ENCODE results near the gene RAD51AP2.

RAD51AP2 gene

GRCh38 chr2:17538844-17539554 lies 20.8 kb upstream of the RAD51AP2 start:
- DNase-seq, result no peak
- H3K9me3 ChIP-seq (ENCODE audit: control insufficient read depth, low read length), result no peaks in the 10 kb centered on the region
- H3K4me1 ChIP-seq (ENCODE audit: control insufficient read depth, insufficient read depth, low read length, poor library complexity, severe bottlenecking), result no peaks in the 10 kb centered on the region
- H3K27ac ChIP-seq (ENCODE audit: insufficient read depth, low read length, poor library complexity, severe bottlenecking), result no peak overlapping the region
- H3K36me3 ChIP-seq (ENCODE audit: control insufficient read depth, insufficient read depth, low read length), result no peaks in the 10 kb centered on the region
- peaks cover 6% of the 10 kb centered on the region for H3K27me3 ChIP-seq (replicated peaks; ENCODE audit: control insufficient read depth, insufficient read depth, low read length, poor library complexity, severe bottlenecking)
- H3K4me3 ChIP-seq (ENCODE audit: insufficient read depth, low read depth, low read length, poor library complexity, severe bottlenecking), result no peak overlapping the region

GRCh38 chr2:17538022-17538843 lies 20.0 kb upstream of the RAD51AP2 start:
- Histone ChIP-seq H3K4me3 (ENCODE audit: insufficient read depth, low read depth, low read length, poor library complexity, severe bottlenecking) (no peak overlapping the region), H3K27me3 (replicated peaks; ENCODE audit: control insufficient read depth, insufficient read depth, low read length, poor library complexity, severe bottlenecking) (peaks cover 6% of the 10 kb centered on the region), H3K4me1 (ENCODE audit: control insufficient read depth, insufficient read depth, low read length, poor library complexity, severe bottlenecking) (no peaks in the 10 kb centered on the region), H3K36me3 (ENCODE audit: control insufficient read depth, insufficient read depth, low read length) (no peaks in the 10 kb centered on the region), H3K27ac (ENCODE audit: insufficient read depth, low read length, poor library complexity, severe bottlenecking) (no peak overlapping the region), H3K9me3 (ENCODE audit: control insufficient read depth, low read length) (no peaks in the 10 kb centered on the region)
- DNase-seq, result no peak

GRCh38 chr2:17536416-17536815 lies 18.2 kb upstream of the RAD51AP2 start:
- Histone ChIP-seq H3K27me3 (replicated peaks; ENCODE audit: control insufficient read depth, insufficient read depth, low read length, poor library complexity, severe bottlenecking) (peaks cover 6% of the 10 kb centered on the region), H3K36me3 (ENCODE audit: control insufficient read depth, insufficient read depth, low read length) (no peaks in the 10 kb centered on the region), H3K27ac (ENCODE audit: insufficient read depth, low read length, poor library complexity, severe bottlenecking) (no peak overlapping the region)

GRCh38 chr2:17533546-17533945 lies 15.3 kb upstream of the RAD51AP2 start:
- Histone ChIP-seq H3K4me1 (ENCODE audit: control insufficient read depth, insufficient read depth, low read length, poor library complexity, severe bottlenecking) (no peaks in the 10 kb centered on the region), H3K27ac (ENCODE audit: insufficient read depth, low read length, poor library complexity, severe bottlenecking) (no peak overlapping the region)

More at GRCh38 chr2:17536416-17536815, 18.2 kb upstream of the RAD51AP2 start:
- Histone ChIP-seq H3K9me3 (ENCODE audit: control insufficient read depth, low read length) (no peaks in the 10 kb centered on the region), H3K4me1 (ENCODE audit: control insufficient read depth, insufficient read depth, low read length, poor library complexity, severe bottlenecking) (no peaks in the 10 kb centered on the region), H3K4me3 (ENCODE audit: insufficient read depth, low read depth, low read length, poor library complexity, severe bottlenecking) (no peak overlapping the region)
- no peak for DNase-seq

GRCh38 chr2:17529771-17530170 lies 11.5 kb upstream of the RAD51AP2 start:
- H3K9me3 ChIP-seq (ENCODE audit: control insufficient read depth, low read length), result no peaks in the 10 kb centered on the region
- no peak overlapping the region for H3K27ac ChIP-seq (ENCODE audit: insufficient read depth, low read length, poor library complexity, severe bottlenecking)
- no peaks in the 10 kb centered on the region for H3K36me3 ChIP-seq (ENCODE audit: control insufficient read depth, insufficient read depth, low read length)
- no peak for DNase-seq
- H3K4me1 ChIP-seq (ENCODE audit: control insufficient read depth, insufficient read depth, low read length, poor library complexity, severe bottlenecking), result no peaks in the 10 kb centered on the region
- H3K27me3 ChIP-seq (replicated peaks; ENCODE audit: control insufficient read depth, insufficient read depth, low read length, poor library complexity, severe bottlenecking), result no peaks in the 10 kb centered on the region
- H3K4me3 ChIP-seq (ENCODE audit: insufficient read depth, low read depth, low read length, poor library complexity, severe bottlenecking), result no peak overlapping the region

More at GRCh38 chr2:17533546-17533945, 15.3 kb upstream of the RAD51AP2 start:
- DNase-seq, result no peak
- Histone ChIP-seq H3K9me3 (ENCODE audit: control insufficient read depth, low read length) (no peaks in the 10 kb centered on the region), H3K4me3 (ENCODE audit: insufficient read depth, low read depth, low read length, poor library complexity, severe bottlenecking) (no peak overlapping the region), H3K27me3 (replicated peaks; ENCODE audit: control insufficient read depth, insufficient read depth, low read length, poor library complexity, severe bottlenecking) (no peaks in the 10 kb centered on the region), H3K36me3 (ENCODE audit: control insufficient read depth, insufficient read depth, low read length) (no peaks in the 10 kb centered on the region)

GRCh38 chr2:17522303-17522702 lies 4.1 kb upstream of the RAD51AP2 start:
- Histone ChIP-seq H3K27ac (ENCODE audit: insufficient read depth, low read length, poor library complexity, severe bottlenecking) (no peak overlapping the region), H3K4me3 (ENCODE audit: insufficient read depth, low read depth, low read length, poor library complexity, severe bottlenecking) (no peak overlapping the region), H3K4me1 (ENCODE audit: control insufficient read depth, insufficient read depth, low read length, poor library complexity, severe bottlenecking) (no peaks in the 10 kb centered on the region), H3K9me3 (ENCODE audit: control insufficient read depth, low read length) (no peaks in the 10 kb centered on the region), H3K36me3 (ENCODE audit: control insufficient read depth, insufficient read depth, low read length) (no peaks in the 10 kb centered on the region), H3K27me3 (replicated peaks; ENCODE audit: control insufficient read depth, insufficient read depth, low read length, poor library complexity, severe bottlenecking) (no peaks in the 10 kb centered on the region)
- DNase-seq, result no peak

GRCh38 chr2:17521621-17522020 lies 3.4 kb upstream of the RAD51AP2 start:
- no peak for DNase-seq
- no peaks in the 10 kb centered on the region for H3K9me3 ChIP-seq (ENCODE audit: control insufficient read depth, low read length)
- H3K27ac ChIP-seq (ENCODE audit: insufficient read depth, low read length, poor library complexity, severe bottlenecking), result no peak overlapping the region
- no peaks in the 10 kb centered on the region for H3K27me3 ChIP-seq (replicated peaks; ENCODE audit: control insufficient read depth, insufficient read depth, low read length, poor library complexity, severe bottlenecking)
- no peaks in the 10 kb centered on the region for H3K36me3 ChIP-seq (ENCODE audit: control insufficient read depth, insufficient read depth, low read length)
- no peaks in the 10 kb centered on the region for H3K4me1 ChIP-seq (ENCODE audit: control insufficient read depth, insufficient read depth, low read length, poor library complexity, severe bottlenecking)
- H3K4me3 ChIP-seq (ENCODE audit: insufficient read depth, low read depth, low read length, poor library complexity, severe bottlenecking), result no peak overlapping the region

GRCh38 chr2:17520761-17521160 lies 2.5 kb upstream of the RAD51AP2 start:
- Histone ChIP-seq H3K27me3 (replicated peaks; ENCODE audit: control insufficient read depth, insufficient read depth, low read length, poor library complexity, severe bottlenecking) (no peaks in the 10 kb centered on the region), H3K36me3 (ENCODE audit: control insufficient read depth, insufficient read depth, low read length) (no peaks in the 10 kb centered on the region), H3K4me1 (ENCODE audit: control insufficient read depth, insufficient read depth, low read length, poor library complexity, severe bottlenecking) (no peaks in the 10 kb centered on the region), H3K27ac (ENCODE audit: insufficient read depth, low read length, poor library complexity, severe bottlenecking) (no peak overlapping the region), H3K9me3 (ENCODE audit: control insufficient read depth, low read length) (no peaks in the 10 kb centered on the region), H3K4me3 (ENCODE audit: insufficient read depth, low read depth, low read length, poor library complexity, severe bottlenecking) (no peak overlapping the region)
- DNase-seq, result no peak

- H3K36me3 ChIP-seq (ENCODE audit: control insufficient read depth, insufficient read depth, low read length), result no peaks in the 10 kb centered on the region
- DNase-seq, result no peak
- no peaks in the 10 kb centered on the region for H3K27me3 ChIP-seq (replicated peaks; ENCODE audit: control insufficient read depth, insufficient read depth, low read length, poor library complexity, severe bottlenecking)
- no peak overlapping the region for H3K27ac ChIP-seq (ENCODE audit: insufficient read depth, low read length, poor library complexity, severe bottlenecking)
- no peak overlapping the region for H3K4me3 ChIP-seq (ENCODE audit: insufficient read depth, low read depth, low read length, poor library complexity, severe bottlenecking)
- H3K4me1 ChIP-seq (ENCODE audit: control insufficient read depth, insufficient read depth, low read length, poor library complexity, severe bottlenecking), result no peaks in the 10 kb centered on the region
- no peaks in the 10 kb centered on the region for H3K9me3 ChIP-seq (ENCODE audit: control insufficient read depth, low read length)
Measured at GRCh38 chr2:17519486-17519885, 1.2 kb upstream of the RAD51AP2 start.

Data from effector memory CD4-positive, alpha-beta T cell (primary cell).